C4-2B (cell line): ENCODE results near the gene TSPAN9.
"Not testable (repeated sequence)": the region's sequence is repeated elsewhere in the genome, so short reads cannot be mapped to it uniquely, and the experiment has no call there.

Source experiments
- H3K27ac ChIP-seq: fragments of 450-650 bp; 2 replicates; pipeline ENCODE4 v1.5.1; 2017
- ZFX ChIP-seq: fragments of 450-650 bp; IDR thresholded peaks from 2 replicates; pipeline ENCODE4 v1.6.1; 2017
- TF ChIP-seq, protein P1 (sequence below): fragments of 450-650 bp; conservative IDR thresholded peaks from 2 replicates; pipeline ENCODE4 v1.5.1; 2017; ENCODE audit warnings: mild to moderate bottlenecking

Gene TSPAN9

GRCh38 chr12:3054374-3054773 lies 22.8 kb upstream of the TSPAN9 start:
- no peak overlapping the region for H3K27ac ChIP-seq
- no peak for TF ChIP-seq ZFX
- TF ChIP-seq, protein P1, sequence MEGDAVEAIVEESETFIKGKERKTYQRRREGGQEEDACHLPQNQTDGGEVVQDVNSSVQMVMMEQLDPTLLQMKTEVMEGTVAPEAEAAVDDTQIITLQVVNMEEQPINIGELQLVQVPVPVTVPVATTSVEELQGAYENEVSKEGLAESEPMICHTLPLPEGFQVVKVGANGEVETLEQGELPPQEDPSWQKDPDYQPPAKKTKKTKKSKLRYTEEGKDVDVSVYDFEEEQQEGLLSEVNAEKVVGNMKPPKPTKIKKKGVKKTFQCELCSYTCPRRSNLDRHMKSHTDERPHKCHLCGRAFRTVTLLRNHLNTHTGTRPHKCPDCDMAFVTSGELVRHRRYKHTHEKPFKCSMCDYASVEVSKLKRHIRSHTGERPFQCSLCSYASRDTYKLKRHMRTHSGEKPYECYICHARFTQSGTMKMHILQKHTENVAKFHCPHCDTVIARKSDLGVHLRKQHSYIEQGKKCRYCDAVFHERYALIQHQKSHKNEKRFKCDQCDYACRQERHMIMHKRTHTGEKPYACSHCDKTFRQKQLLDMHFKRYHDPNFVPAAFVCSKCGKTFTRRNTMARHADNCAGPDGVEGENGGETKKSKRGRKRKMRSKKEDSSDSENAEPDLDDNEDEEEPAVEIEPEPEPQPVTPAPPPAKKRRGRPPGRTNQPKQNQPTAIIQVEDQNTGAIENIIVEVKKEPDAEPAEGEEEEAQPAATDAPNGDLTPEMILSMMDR, result no peak

DNA sequence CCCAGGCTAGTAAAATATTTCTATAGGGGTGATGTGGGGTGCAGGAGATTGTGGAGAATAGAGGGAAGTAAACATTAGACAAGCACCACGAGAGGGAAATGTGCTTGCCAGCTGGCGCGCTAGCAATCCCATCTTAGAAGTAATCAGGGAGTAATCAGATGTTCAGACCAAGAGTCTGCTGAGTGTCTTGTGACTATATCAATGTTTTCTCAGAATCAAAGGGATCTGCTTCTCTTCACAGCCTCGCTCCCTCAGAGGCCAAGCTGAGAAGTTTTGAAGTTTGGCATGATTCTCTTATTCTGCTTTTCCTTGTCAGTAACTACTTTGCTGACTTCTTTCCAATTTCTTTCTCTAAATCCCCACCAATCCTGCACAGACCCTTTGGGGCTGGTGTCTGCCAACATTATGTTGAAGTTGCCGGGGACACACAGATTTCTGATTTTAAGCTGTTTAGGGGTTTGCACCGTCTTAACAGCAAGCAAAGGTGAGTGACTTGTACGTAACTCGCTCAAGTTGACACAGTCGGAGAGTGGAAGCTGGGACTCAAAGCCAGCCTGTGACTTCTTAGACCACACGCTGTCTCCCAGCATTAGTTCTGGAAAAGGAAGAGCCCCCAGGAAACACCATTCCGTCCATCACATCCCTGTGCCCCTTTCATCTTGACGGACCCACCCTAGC lies 22.0 kb upstream of the TSPAN9 start:
- no peak overlapping the region for H3K27ac ChIP-seq
- TF ChIP-seq ZFX, result no peak
- TF ChIP-seq, protein P1, result no peak

DNA sequence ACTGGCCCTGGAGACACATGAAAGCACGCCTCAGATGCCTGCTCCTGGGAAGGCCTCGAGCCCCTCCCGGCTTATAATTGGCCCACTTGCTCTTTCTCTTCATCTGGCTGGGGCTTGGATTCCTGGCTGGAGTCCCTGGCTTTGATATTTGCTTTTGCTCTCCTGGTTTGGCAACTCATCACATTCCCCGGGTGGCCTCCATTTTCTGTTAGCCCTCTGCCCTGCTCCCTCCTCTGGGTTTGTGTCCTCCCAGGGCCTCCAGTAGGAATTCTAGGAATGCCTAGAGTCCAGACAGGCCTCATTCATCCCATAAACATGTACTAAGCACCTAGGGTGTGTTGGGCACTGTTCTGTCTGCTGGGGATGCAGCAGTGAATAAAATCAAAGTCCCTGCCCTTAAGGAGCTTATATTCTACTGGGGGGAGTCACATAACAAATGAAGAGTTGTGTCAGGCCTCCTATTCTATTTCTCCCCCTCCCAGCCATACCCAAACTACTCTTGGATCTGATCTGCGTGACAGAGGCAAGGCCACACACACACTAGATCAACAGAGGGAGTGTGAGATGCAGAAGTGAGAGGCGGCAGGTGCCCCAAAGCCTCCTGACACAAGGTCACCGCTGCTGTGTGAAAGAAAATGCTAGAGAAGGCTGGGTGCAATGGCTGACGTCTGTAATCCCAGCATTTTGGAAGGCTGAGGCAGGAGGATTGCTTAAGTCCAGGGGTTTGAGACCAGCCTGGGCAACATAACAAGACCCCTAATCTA lies 21.3 kb upstream of the TSPAN9 start:
- no peak overlapping the region for H3K27ac ChIP-seq
- no peak for TF ChIP-seq ZFX
- TF ChIP-seq, protein P1, result no peak

DNA sequence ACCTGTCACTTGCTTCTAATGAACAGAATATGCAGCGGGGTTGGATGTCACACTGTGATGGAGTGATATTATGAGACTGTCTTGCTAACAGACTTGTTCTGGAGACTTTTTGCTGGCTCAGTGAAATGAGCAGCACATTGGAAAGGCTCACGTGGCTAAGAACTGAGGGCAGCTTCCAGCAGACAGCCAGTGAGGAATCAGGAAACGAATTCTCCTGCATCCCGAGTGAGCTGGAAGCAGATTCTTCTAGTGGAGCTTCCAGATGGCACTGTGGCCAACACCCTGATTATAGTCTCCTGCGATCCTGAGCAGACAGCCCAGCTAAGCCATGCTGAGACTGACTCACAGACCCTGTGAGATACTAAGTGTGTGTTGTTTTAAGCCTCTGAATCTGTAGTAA lies 16.1 kb upstream of the TSPAN9 start:
- H3K27ac ChIP-seq, result no peak overlapping the region
- TF ChIP-seq, protein P1, result no peak
- TF ChIP-seq ZFX, result no peak

GRCh38 chr12:3061501-3062215 lies 15.5 kb upstream of the TSPAN9 start:
- no peak overlapping the region for H3K27ac ChIP-seq
- TF ChIP-seq ZFX, result no peak
- TF ChIP-seq, protein P1, result no peak

DNA sequence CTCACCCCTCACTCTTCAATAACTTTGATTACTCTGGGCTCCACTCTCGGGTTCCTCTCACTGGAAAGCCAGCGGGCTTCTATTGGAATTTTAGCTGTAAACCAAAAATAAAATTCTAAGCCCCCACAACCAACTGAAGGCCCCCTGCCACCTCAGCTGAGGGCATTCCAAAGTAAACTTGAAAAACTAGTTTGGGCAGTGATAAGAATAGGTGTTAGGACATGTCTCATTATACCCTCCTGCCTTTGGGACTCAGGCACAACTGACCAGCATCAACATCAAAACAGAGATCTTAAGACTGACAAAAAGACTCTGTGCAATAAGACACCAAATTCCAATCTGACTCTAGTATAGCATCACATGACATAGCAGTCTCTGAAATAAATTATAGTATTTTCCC lies 11.9 kb upstream of the TSPAN9 start:
- no peak overlapping the region for H3K27ac ChIP-seq
- TF ChIP-seq ZFX, result no peak
- TF ChIP-seq, protein P1, result no peak

DNA sequence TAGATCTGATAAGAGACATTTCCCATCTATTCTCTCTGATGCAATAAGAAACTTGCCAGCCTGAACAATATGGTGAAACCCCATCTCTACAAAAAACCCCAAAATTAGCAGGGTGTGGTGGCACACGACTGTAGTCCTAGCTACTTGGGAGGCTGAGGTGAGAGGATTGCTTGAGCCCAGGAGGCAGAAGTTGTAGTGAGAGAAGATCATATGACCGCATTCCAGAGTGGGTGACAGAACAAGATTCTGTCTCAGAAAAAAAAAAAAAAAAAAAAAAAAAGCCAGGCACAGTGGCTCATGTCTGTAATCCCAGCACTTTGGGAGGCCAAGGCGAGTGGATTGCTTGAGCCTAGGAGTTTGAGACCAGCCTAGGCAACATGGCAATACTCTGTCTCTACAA lies 11.3 kb upstream of the TSPAN9 start:
- not testable (repeated sequence) for H3K27ac ChIP-seq
